Measurements from ENCODE around the gene LRRC73. TPM values are rescaled to one million over a fixed set of nuclear protein-coding genes. Genes with fewer than 3 reads are reported as not detected.
"Not testable (repeated sequence)": the region's sequence is repeated elsewhere in the genome, so short reads cannot be mapped to it uniquely, and the experiment has no call there.

The LRRC73 gene
- total RNA-seq, result 0.20 TPM

GRCh38 chr6:43509984-43510826 is at the start of gene LRRC73:
Gene LRRC73, minus strand, starts transcription at chr6:43510346. Its CDS starts 561 bp downstream, at chr6:43509785.
- peak; percentile 40 for DNase-seq

GRCh38 chr6:43559328-43559727 is 49.2 kb upstream of the LRRC73 start:
- DNase-seq, result no peak

DNA sequence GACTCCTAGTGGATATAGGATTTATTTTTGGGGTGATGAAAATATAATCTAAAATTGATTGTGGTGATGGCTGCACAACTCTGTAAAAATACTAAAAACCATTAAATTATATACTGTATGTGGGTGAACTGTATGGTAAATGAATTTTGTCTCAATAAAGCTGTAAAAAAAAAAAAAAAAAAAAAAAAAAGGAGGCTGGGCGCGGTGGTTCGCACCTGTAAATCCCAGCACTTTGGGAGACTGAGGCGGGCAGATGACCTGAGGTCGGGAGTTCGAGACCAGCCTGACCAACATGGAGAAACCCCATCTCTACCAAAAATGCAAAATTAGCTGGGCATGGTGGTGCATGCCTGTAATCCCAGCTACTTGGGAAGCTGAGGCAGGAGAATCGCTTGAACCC is 47.5 kb upstream of the LRRC73 start:
- DNase-seq, result not testable (repeated sequence)

DNA sequence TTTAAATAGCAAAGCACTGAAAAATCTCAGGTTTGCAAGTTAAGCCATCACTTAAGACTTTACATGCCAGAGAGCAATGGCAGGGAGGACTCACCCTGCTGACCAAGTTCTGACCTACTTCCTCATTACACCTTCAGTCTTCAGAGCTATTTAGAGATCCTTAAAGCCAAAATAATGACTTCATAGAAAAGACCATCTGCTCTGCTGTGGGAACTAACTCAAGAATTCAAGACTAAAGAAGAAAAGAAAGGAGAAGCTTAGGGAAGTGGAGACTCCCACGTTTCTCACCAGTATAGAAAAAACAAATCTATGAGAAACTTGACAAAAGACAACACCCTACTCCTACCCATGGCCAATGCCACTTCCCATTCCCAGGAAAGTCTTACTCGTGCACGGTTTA is 37.1 kb upstream of the LRRC73 start:
- no peak for DNase-seq

- no peak for DNase-seq
Measured at GRCh38 chr6:43544461-43544860, 34.3 kb upstream of the LRRC73 start.

DNA sequence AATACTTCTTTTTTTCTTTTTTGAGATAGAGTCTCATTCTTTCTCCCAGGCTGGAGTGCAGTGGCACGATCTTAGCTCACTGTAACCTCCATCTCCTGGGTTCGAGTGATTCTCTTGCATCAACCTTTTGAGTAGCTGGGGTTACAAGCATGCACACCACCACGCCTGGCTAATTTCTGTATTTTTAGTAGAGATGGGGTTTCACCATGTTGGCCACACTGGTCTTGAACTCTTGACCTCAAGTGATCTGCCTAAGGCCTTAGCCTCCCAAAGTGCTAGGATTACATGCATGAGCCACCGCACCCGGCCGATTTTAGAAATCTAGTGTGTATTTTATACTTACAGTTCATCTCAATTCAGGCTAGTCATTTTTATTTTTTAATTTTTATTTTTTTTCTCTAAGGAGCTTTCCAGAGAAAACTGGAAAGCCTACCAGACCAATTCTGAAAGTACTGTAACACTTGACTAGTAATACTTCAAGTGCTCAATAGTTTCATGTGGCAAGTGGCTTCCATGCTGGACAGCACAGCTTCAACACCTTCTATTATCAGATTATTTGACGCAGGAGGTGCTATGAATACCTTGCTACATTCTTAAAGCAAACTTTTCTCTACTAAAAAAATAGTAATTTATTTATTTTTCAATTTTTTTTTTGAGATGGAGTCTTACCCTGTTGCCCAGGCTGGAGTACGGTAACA is 31.8 kb upstream of the LRRC73 start:
- no peak for DNase-seq

- no peak for DNase-seq
Measured at GRCh38 chr6:43540507-43540906, 30.4 kb upstream of the LRRC73 start.

DNA sequence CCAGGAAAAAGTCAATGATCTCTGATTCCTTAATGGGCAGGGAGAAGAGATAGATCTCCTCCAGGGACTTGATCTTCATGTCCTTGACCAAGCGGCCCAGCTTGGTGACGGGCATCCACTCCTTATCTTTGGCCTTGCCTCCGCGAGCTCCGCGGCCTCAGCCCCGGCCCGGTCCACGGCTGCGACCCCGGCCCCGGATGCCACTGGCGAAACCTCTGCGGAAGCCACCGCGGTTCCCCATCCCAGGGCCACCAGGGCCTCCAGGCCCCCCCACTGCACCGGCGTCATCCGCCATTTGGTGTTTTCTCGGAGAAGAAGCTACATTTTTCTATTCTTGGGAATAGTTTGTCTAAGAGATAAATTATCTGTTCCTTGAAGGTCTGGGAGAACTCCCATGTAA is 29.3 kb upstream of the LRRC73 start:
- DNase-seq, result not testable (repeated sequence)

DNA sequence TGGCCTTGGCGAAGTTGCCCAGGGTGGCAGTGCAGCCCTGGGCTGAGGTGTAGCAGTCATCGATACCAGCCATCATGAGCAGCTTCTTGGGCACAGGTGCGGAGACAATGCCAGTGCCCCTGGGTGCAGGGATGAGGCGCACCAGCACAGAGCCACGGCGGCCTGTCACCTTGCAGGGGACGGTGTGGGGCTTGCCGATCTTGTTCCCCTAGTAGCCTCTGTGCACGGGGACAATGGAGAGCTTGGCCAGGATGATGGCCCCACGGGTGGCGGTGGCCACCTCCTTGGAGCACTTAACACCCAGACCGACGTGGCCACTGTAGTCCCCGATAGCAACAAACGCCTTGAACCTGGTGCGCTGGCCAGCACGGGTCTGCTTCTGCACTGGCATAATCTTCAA is 28.8 kb upstream of the LRRC73 start:
- DNase-seq, result not testable (repeated sequence)

GRCh38 chr6:43532201-43532600 is 22.1 kb upstream of the LRRC73 start:
- no peak for DNase-seq

- no peak for DNase-seq
Measured at GRCh38 chr6:43524483-43524961, 14.4 kb upstream of the LRRC73 start.

GRCh38 chr6:43523284-43523683 is 13.1 kb upstream of the LRRC73 start:
- no peak for DNase-seq

DNA sequence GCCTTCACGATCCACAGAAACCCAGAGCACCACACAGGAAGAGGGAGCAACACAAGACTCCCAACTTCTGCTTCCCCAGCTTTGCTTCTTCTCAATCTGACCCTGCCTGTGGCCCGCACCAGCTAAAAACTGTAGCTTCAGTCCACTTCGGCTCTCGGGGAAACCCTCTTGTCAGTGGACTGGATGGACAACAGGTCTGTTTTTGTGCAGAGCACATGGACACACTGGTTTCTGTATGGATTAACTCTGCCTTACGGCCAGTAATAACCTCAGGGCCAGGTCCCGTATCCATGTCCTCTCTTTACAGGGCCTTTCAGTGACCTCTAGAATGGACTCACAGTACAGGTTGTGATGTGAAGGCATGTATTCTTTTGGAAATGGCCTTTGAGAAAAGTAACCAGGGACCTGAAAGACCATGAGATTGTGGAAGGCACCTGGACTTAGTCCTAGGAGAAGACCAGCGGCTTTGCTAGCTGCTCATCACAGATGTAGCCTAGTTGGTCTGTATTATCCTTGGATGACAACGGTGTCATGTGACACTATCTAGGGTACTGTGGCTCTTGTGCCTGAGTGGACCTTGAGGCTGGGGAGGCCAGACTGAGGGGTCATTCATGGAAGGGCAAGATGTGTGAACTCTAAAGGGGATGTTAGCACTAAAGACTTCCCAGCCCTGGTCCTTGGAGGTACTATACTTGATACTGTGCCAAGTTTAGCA is 12.6 kb upstream of the LRRC73 start:
- no peak for DNase-seq

DNA sequence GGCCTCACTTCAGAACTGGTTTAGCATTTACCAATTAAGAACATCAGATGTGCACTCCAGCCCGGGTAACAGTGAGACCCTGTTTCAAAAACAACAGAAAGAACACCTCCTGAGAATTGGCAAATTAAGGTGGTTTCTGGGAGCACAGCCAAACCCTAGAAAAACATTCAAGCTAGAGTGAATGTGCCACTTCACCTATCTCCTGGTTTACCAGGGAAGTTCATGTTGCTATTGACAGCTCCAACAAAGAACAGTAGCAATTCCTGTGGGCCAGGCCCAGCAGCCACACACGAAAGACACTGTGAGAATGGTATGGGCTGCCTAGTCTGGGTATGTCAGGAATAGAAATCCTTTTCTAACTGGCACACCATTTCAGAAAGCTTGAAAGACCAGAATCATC is 11.7 kb upstream of the LRRC73 start:
- DNase-seq, result no peak

DNA sequence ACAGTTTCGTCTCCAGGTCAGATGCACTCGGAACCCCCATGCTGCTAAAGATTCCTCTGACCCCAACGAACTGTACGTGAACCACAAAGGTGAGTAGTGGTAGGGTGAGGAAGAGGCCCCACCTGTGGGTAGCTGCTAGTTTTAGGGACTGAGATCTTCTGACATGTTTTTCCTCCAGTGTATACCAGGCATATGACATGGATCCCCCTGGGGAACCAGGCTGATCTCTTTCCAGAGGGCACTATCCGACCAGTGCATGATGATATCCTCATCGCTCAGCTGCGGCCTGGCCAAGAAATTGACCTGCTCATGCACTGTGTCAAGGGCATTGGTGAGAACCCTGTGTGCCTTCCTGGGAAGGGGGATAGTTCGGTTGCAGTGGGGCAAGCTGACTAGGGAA is 10.0 kb upstream of the LRRC73 start:
- DNase-seq, result no peak

- no peak for DNase-seq
Measured at GRCh38 chr6:43517505-43518357, 7.6 kb upstream of the LRRC73 start.

GRCh38 chr6:43516697-43517504 is 6.8 kb upstream of the LRRC73 start, which contains the start of the genes POLR1C and YIPF3:
Gene POLR1C, plus strand, starts transcription at chr6:43517089. Its CDS starts 21 bp downstream, at chr6:43517110.
Gene YIPF3, minus strand, starts transcription at chr6:43516926. Its CDS starts 119 bp downstream, at chr6:43516807.
- peak; percentile 96 for DNase-seq

- DNase-seq, result no peak
Measured at GRCh38 chr6:43516367-43516696, 6.2 kb upstream of the LRRC73 start.

DNA sequence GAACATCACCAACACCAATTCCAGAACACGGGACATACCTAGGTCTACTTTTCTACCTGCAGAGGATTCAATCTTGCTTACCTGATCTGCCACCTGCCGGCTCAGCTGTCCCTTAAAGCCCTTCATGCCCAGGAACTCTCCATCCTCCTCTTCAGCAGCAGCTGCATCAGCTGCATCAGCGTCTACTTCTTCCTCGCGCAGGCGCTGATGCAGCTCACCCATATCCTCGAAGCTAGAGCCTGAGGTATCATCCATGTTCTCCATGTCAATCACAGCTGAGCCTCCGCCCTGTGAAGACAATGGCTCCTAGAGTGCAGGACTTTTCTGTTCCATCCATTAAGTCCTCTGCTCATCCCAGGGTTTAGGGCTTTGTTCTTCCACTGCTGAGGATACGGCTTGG is 5.7 kb upstream of the LRRC73 start:
- DNase-seq, result no peak

GRCh38 chr6:43511824-43512415 is 1.8 kb upstream of the LRRC73 start:
- no peak for DNase-seq

GRCh38 chr6:43510827-43511163 is 649 bp upstream of the LRRC73 start:
- DNase-seq, result no peak

All from skin of body (tissue), 2 donors.